ENCODE measurements around the gene NCKAP5. TPM values are rescaled to one million over a fixed set of nuclear protein-coding genes. Genes with fewer than 3 reads are reported as not detected.

NCKAP5 gene
- total RNA-seq, 1 experiment from 2014 or later, result not detected

- no peaks in the 10 kb centered on the region for H3K4me1 Mint-ChIP-seq (ENCODE audit: insufficient read depth, unreplicated experiment)
- H3K9me3 Mint-ChIP-seq (ENCODE audit: unreplicated experiment), result peaks cover 17% of the 10 kb centered on the region
- H3K27me3 Mint-ChIP-seq (ENCODE audit: insufficient read depth, unreplicated experiment), result no peaks in the 10 kb centered on the region
- no peak overlapping the region for H3K4me3 Mint-ChIP-seq (ENCODE audit: unreplicated experiment)
- ChIA-PET POLR2A (interaction anchor here (0.6 kb wide), 1 partner anchor 545 kb away, joined by 3 read pairs; no protein-coding TSS in a partner anchor), CTCF (interaction anchor here (1.5 kb wide), 1 partner anchor 14 kb away, joined by 8 read pairs; no protein-coding TSS in a partner anchor)
- no peak for DNase-seq (ENCODE audit: unreplicated experiment)
- H3K27ac Mint-ChIP-seq (ENCODE audit: low read depth, unreplicated experiment), result no peak overlapping the region
- TF ChIP-seq, protein P1, sequence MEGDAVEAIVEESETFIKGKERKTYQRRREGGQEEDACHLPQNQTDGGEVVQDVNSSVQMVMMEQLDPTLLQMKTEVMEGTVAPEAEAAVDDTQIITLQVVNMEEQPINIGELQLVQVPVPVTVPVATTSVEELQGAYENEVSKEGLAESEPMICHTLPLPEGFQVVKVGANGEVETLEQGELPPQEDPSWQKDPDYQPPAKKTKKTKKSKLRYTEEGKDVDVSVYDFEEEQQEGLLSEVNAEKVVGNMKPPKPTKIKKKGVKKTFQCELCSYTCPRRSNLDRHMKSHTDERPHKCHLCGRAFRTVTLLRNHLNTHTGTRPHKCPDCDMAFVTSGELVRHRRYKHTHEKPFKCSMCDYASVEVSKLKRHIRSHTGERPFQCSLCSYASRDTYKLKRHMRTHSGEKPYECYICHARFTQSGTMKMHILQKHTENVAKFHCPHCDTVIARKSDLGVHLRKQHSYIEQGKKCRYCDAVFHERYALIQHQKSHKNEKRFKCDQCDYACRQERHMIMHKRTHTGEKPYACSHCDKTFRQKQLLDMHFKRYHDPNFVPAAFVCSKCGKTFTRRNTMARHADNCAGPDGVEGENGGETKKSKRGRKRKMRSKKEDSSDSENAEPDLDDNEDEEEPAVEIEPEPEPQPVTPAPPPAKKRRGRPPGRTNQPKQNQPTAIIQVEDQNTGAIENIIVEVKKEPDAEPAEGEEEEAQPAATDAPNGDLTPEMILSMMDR (IDR thresholded peaks at IDR 0.05; ENCODE audit: unreplicated experiment), result no peak
- no peaks in the 10 kb centered on the region for H3K36me3 Mint-ChIP-seq (ENCODE audit: insufficient read depth, unreplicated experiment)
- intact Hi-C loops (cut with micrococcal nuclease), result no loop called here
- BruUV-seq (replicated peaks), result no TSS peak
These were observed 676.8 kb downstream of the NCKAP5 start for GRCh38 chr2:132891498-132891897.

DNA sequence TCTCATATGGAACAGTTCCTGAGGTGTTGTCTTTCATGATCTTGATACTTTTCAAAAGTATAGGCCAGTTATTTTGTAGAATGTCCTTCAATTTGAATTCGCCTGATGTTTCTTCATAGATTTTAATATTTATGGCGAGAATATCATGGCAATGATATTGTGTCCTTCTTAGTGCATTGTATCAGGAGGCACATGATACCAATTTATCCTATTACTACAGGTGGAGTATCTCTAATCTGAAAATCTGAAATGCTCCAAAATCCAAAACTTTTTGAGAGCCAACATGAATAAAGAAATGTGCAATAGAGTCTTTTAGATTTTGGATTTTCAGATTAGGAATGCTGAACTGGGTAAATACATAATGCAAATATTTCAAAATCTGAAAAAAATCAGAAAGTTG lies 681.7 kb downstream of the NCKAP5 start:
- Mint-ChIP-seq H3K27ac (ENCODE audit: low read depth, unreplicated experiment) (no peak overlapping the region), H3K9me3 (ENCODE audit: unreplicated experiment) (peaks cover 23% of the 10 kb centered on the region), H3K4me3 (ENCODE audit: unreplicated experiment) (no peak overlapping the region), H3K36me3 (ENCODE audit: insufficient read depth, unreplicated experiment) (no peaks in the 10 kb centered on the region), H3K4me1 (ENCODE audit: insufficient read depth, unreplicated experiment) (no peaks in the 10 kb centered on the region), H3K27me3 (ENCODE audit: insufficient read depth, unreplicated experiment) (no peaks in the 10 kb centered on the region)
- CTCF ChIA-PET, result interaction anchor here (0.6 kb wide), 1 partner anchor 285 kb away, joined by 3 read pairs; no protein-coding TSS in a partner anchor
- BruUV-seq (replicated peaks), result no TSS peak
- TF ChIP-seq, protein P1 (IDR thresholded peaks at IDR 0.05; ENCODE audit: unreplicated experiment), result no peak
- DNase-seq (ENCODE audit: unreplicated experiment), result no peak
- intact Hi-C loops (cut with micrococcal nuclease), result no loop called here
- POLR2A ChIA-PET, result no interaction called here

GRCh38 chr2:132884705-132885104 lies 683.6 kb downstream of the NCKAP5 start:
- no peaks in the 10 kb centered on the region for H3K27me3 Mint-ChIP-seq (ENCODE audit: insufficient read depth, unreplicated experiment)
- POLR2A ChIA-PET, result no interaction called here
- H3K4me1 Mint-ChIP-seq (ENCODE audit: insufficient read depth, unreplicated experiment), result no peaks in the 10 kb centered on the region
- CTCF ChIA-PET, result interaction anchor here (0.6 kb wide), 1 partner anchor 1665 kb away, joined by 3 read pairs; no protein-coding TSS in a partner anchor
- TF ChIP-seq, protein P1 (IDR thresholded peaks at IDR 0.05; ENCODE audit: unreplicated experiment), result no peak
- H3K9me3 Mint-ChIP-seq (ENCODE audit: unreplicated experiment), result peaks cover 28% of the 10 kb centered on the region
- no peak overlapping the region for H3K4me3 Mint-ChIP-seq (ENCODE audit: unreplicated experiment)
- no TSS peak for BruUV-seq (replicated peaks)
- H3K27ac Mint-ChIP-seq (ENCODE audit: low read depth, unreplicated experiment), result no peak overlapping the region
- intact Hi-C loops (cut with micrococcal nuclease), result no loop called here
- no peaks in the 10 kb centered on the region for H3K36me3 Mint-ChIP-seq (ENCODE audit: insufficient read depth, unreplicated experiment)
- DNase-seq (ENCODE audit: unreplicated experiment), result no peak

DNA sequence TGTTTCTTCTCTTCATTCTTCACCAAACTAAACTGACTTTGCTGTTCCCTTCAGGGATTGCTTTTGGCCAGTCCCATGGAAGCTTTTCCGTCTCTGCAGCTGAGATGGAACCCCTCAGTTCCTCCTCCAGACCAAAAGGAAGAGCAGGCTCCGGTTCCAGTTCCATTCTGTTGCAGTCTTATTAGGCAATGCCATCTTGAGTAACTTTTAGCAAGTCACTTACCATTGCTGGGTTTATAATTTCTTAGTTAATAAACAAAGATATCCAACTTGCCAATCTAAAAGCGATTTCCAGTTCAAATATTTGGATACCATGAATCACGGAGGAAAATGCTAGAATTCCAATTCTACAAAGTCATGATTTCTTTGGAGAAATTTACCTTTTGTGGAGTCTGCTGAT lies 684.0 kb downstream of the NCKAP5 start:
- no peaks in the 10 kb centered on the region for H3K36me3 Mint-ChIP-seq (ENCODE audit: insufficient read depth, unreplicated experiment)
- TF ChIP-seq, protein P1 (IDR thresholded peaks at IDR 0.05; ENCODE audit: unreplicated experiment), result no peak
- DNase-seq (ENCODE audit: unreplicated experiment), result no peak
- H3K27ac Mint-ChIP-seq (ENCODE audit: low read depth, unreplicated experiment), result no peak overlapping the region
- H3K4me3 Mint-ChIP-seq (ENCODE audit: unreplicated experiment), result no peak overlapping the region
- POLR2A ChIA-PET, result no interaction called here
- CTCF ChIA-PET, result interaction anchor here (0.6 kb wide), 1 partner anchor 1665 kb away, joined by 3 read pairs; no protein-coding TSS in a partner anchor
- BruUV-seq (replicated peaks), result no TSS peak
- no peaks in the 10 kb centered on the region for H3K27me3 Mint-ChIP-seq (ENCODE audit: insufficient read depth, unreplicated experiment)
- H3K9me3 Mint-ChIP-seq (ENCODE audit: unreplicated experiment), result peaks cover 28% of the 10 kb centered on the region
- no peaks in the 10 kb centered on the region for H3K4me1 Mint-ChIP-seq (ENCODE audit: insufficient read depth, unreplicated experiment)
- intact Hi-C loops (cut with micrococcal nuclease), result no loop called here

Measured in MCF 10A (cell line).